WERI-Rb-1 (cell line): Measurements from ENCODE around the gene OR56A5.

Source experiments
- DNase-seq: peaks from one replicate; pipeline ENCODE4 v3.0.0-alpha.2; 2020
- H3K27ac ChIP-seq: fragments of 250-450 bp; sonication (Bioruptor Pico); 2 replicates; pipeline ENCODE4 v1.5.1; 2020; ENCODE audit warnings: mild to moderate bottlenecking, moderate library complexity
- H3K27me3 ChIP-seq: fragments of 250-450 bp; sonication (Bioruptor Pico); 2 replicates; pipeline ENCODE4 v1.5.1; 2021; ENCODE audit warnings: mild to moderate bottlenecking, low read depth, moderate library complexity; ENCODE audit not compliant: insufficient read depth, severe bottlenecking
- H3K36me3 ChIP-seq: fragments of 250-450 bp; sonication (Bioruptor Pico); 2 replicates; pipeline ENCODE4 v1.5.1; 2020; ENCODE audit warnings: mild to moderate bottlenecking, moderate library complexity
- H3K4me3 ChIP-seq: 2 replicates; pipeline ENCODE4 v1.5.1; 2011; ENCODE audit warnings: low read depth, mild to moderate bottlenecking, control low read depth, low read length
- H3K9me3 ChIP-seq: fragments of 250-450 bp; sonication (Bioruptor Pico); 2 replicates; pipeline ENCODE4 v1.5.1; 2021; ENCODE audit warnings: mild to moderate bottlenecking, moderate library complexity; ENCODE audit not compliant: severe bottlenecking
- CTCF ChIP-seq: IDR thresholded peaks from 2 replicates; pipeline ENCODE4 v1.5.1; 2011; ENCODE audit warnings: low read depth, mild to moderate bottlenecking, control low read depth, inconsistent platforms, low read length

Gene OR56A5

GRCh38 chr11:5931061-5931460, 37.2 kb downstream of the OR56A5 start:
- Histone ChIP-seq H3K36me3 (no peaks in the 10 kb centered on the region), H3K27ac (no peak overlapping the region), H3K9me3 (peaks cover 3% of the 10 kb centered on the region), H3K27me3 (peaks cover 69% of the 10 kb centered on the region), H3K4me3 (no peak overlapping the region)
- TF ChIP-seq CTCF: no peak
- no peak for DNase-seq

DNA sequence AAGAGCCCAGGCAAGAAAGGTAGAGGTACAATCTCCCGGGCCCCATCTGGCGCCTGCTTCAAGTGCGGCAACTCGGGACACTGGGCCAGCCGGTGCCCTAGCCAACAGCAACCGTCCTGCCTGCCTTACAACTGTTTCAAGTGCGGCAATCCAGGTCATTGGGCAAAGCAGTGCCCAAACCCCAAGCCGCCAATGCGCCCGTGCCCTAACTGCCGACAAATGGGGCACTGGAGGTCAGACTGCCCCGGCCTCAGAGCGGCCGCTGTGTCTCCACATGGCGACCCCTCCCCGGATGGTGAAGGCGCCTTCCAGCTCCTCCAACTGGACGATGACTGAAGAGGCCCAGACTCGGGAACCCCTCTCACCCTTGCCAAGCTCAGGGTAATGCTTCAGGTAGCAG, 37.7 kb downstream of the OR56A5 start:
- Histone ChIP-seq H3K9me3 (peaks cover 3% of the 10 kb centered on the region), H3K36me3 (no peaks in the 10 kb centered on the region), H3K27ac (no peak overlapping the region), H3K27me3 (peaks cover 65% of the 10 kb centered on the region), H3K4me3 (no peak overlapping the region)
- no peak for TF ChIP-seq CTCF
- no peak for DNase-seq

DNA sequence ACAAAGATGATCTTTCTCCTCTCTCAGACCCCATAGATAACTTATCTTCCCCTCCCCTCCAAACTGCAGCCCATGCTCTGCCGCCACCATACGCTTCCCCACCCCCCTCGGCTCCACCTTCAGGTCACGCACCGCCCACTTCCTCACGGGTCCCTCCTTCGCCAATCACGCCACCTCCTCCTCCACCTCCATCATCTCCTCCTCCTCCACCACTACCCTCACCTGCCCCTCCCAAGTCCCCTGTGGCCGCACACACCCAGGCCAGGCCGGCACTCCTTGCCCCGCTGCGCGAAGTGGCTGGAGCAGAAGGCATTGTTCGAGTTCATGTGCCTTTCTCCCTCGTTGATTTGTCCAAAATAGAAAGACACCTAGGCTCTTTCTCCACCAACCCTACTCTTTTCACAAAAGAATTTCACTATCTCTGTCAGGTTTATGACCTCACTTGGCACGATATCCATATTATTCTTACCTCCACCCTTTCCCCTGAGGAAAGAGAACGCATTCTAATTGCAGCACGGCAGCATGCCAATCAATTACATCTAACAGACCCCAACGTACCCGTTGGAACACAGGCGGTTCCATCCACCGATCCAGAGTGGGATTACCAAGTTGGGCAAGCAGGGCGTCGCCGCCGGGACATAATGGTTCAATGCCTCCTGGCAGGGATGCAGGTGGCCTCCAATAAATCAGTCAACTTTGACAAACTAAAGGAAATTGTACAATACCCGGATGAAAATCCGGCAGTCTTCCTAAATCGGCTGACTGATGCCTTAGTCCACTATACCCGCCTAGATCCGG, 38.5 kb downstream of the OR56A5 start:
- no peak overlapping the region for H3K4me3 ChIP-seq
- peaks cover 3% of the 10 kb centered on the region for H3K9me3 ChIP-seq
- TF ChIP-seq CTCF: no peak
- DNase-seq: no peak
- H3K27ac ChIP-seq: no peak overlapping the region
- peaks cover 59% of the 10 kb centered on the region for H3K27me3 ChIP-seq
- H3K36me3 ChIP-seq: no peaks in the 10 kb centered on the region

DNA sequence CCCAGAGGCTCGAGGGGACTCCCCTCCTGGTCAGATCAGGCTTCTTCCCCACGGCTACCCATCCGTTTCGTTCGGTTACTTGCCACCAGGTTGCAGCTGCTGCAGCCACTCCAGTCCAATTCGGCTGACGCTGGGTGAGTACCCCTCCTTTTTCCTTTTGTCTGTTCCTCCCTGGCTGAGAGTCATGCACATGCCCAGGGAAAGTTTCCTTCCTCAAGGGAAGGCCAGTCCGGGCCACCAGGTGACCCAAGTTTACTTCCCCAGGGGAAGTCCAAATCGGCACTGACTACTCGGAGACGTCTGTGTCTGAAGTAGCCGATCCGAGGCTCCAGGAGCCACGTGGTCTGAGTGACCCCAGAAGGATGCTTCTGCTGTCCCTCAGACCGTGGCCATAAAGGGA, 39.5 kb downstream of the OR56A5 start:
- Histone ChIP-seq H3K36me3 (no peaks in the 10 kb centered on the region), H3K9me3 (peaks cover 3% of the 10 kb centered on the region), H3K4me3 (no peak overlapping the region), H3K27me3 (peaks cover 60% of the 10 kb centered on the region), H3K27ac (no peak overlapping the region)
- DNase-seq: no peak
- no peak for TF ChIP-seq CTCF

GRCh38 chr11:5928271-5928670, 40.0 kb downstream of the OR56A5 start:
- Histone ChIP-seq H3K27ac (no peak overlapping the region), H3K4me3 (no peak overlapping the region), H3K27me3 (peaks cover 57% of the 10 kb centered on the region), H3K36me3 (no peaks in the 10 kb centered on the region), H3K9me3 (peaks cover 3% of the 10 kb centered on the region)
- TF ChIP-seq CTCF: no peak
- DNase-seq: no peak

- H3K9me3 ChIP-seq: peaks cover 4% of the 10 kb centered on the region
- no peak overlapping the region for H3K4me3 ChIP-seq
- DNase-seq: no peak
- H3K36me3 ChIP-seq: no peaks in the 10 kb centered on the region
- no peak overlapping the region for H3K27ac ChIP-seq
- H3K27me3 ChIP-seq: peaks cover 20% of the 10 kb centered on the region
- TF ChIP-seq CTCF: no peak
These were observed 44.5 kb downstream of the OR56A5 start for GRCh38 chr11:5923794-5924193.
